ENCODE measurements around the gene TMEM231.
"Not testable (repeated sequence)": the region's sequence is repeated elsewhere in the genome, so short reads cannot be mapped to it uniquely, and the experiment has no call there.

Gene TMEM231, protein sequence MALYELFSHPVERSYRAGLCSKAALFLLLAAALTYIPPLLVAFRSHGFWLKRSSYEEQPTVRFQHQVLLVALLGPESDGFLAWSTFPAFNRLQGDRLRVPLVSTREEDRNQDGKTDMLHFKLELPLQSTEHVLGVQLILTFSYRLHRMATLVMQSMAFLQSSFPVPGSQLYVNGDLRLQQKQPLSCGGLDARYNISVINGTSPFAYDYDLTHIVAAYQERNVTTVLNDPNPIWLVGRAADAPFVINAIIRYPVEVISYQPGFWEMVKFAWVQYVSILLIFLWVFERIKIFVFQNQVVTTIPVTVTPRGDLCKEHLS

DNA sequence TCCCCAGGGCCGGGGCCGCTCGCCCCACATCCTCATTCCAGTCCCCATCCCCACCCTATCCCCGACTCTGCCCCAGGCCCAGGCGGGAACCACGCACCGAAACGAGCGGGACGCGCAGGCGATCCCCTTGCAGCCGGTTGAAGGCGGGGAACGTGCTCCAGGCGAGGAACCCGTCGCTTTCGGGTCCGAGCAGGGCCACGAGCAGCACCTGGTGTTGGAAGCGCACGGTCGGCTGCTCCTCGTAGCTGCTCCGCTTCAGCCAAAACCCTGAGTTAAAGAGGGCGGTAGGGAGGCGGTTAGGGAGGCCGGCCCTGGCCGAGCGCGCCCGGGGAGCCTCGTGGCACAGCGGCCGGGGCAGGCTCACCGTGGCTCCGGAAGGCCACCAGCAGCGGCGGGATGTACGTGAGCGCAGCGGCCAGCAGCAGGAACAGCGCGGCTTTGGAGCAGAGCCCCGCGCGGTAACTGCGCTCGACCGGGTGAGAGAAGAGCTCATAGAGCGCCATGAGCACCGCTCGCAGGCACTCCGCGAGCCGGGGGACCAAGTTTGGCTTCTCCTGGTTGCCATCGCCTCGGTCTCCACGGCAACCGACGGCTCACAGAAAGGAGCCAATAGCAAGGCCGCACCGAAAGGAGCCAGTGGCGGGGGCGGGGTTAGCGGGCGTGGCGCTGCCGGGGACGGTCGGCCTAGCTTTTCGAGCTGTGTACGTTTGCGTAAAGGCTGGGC, at the start of gene TMEM231:
Gene TMEM231 (minus strand): TSS at position 546 of the 724 bp plus-strand sequence. CDS start 43 bp downstream, at position 503.
- TF ChIP-seq GATA1 (IDR thresholded peaks at IDR 0.05; ENCODE audit: low read depth, low read length) (no peak), POLR2A (IDR thresholded peaks at IDR 0.05; ENCODE audit: low read length) (peak; percentile 64)
- DNase-seq, result peak; percentile 96 to 97

DNA sequence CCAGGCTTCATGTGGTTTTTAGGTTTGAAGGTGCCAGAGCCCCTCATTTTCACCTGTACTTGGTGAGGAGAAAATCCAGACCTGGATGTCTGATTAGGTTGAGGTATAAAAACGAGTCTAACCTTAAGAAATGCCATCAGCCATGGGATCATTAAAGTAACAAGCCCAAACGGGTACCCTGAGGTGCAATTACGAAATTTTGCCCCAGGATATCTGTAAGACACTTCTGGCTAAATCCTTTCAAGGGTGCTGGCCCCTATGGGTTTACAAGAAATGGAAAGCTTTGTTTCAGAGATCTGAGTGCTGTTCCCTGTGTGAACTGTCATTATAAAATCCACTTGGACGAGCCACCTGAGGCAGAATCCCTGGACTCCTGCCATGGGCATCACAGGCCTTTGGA, 47.2 kb upstream of the TMEM231 start:
- no peak for TF ChIP-seq POLR2A (IDR thresholded peaks at IDR 0.05; ENCODE audit: low read length)
- TF ChIP-seq GATA1 (IDR thresholded peaks at IDR 0.05; ENCODE audit: low read depth, low read length), result no peak
- DNase-seq, result no peak

DNA sequence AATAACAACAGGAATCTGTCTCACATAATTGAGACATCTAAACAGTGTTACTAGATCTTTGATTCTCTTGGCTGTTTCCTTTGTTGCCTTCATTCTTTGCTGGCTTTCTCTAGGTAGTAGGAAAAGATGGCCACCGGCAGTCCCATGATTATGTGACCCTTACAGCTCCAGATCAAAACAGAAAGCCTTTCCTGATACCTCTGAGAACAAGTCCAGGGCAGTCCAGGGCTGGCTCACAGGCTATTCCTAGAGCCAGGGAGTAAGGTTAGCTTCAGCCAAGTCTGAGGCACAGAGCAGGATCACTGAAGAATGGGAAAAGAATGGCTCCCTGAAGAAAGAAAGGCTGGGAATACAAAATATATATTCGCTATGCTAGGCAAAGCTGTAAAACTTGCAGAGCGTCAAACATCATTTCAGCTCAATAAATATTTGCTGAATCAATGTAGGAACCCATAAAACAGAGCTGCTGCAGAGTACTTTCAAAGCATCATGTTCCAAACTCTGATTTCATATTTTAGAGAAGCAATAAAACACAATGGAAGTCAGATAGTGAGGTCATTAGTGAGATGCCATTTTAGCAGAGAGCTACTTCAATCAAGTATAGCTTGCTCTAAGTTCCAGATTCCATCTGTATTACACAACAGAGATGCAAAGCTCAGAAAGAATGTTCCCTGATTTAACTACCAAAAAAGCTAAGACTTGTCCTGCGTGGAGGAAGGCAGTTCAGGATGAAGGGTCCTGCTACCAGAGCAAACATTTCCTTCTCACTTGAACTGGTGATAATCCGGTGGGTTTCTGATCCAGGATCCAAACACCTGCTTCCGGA, 43.6 kb upstream of the TMEM231 start:
- TF ChIP-seq GATA1 (IDR thresholded peaks at IDR 0.05; ENCODE audit: low read depth, low read length), result no peak
- no peak for TF ChIP-seq POLR2A (IDR thresholded peaks at IDR 0.05; ENCODE audit: low read length)
- DNase-seq, result no peak

DNA sequence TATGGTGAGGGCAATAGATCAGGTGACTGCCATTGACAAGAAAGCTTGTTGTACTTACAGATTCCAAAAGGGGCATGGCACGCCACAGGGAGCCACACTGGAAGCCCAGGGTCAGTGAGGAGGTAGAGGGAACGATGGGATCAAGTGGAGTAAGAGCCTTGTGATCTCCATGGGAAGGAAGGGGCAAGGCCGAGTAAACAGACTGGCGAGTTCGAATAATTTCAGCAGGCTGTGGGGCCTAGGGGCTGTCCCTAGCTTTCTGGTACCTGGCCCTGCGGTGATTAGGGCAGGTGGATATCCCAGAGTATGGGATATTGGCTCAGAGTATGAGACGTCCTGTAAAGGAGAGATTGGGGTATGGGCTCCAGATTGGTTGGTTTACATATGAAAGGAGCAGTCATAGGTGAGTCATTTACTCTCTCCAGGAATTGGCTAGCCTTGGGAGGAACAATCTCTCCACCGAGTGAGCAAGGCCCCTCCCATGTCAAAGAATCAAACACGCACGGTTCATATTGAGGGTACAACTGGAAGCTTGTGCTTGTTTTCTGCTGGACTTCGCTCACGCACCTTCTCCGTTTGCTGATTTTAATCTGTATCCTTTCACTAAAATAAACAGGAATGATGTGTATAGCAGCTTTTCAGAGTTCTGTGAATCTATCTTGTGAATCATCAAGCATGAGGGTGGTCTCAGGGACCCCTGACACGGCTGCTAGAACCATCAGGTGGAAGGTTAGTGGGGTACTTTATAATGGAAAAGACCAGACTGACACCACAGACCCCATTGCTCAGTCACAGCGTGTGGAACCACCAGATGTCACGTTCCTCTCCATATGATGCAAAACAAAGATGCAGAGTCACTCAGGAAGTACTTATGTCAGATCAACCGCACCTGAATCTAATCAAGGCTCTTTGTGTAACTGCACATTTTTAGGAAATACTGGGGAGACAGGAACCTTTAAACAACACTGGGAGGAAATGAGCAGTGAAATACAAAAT, 38.1 kb upstream of the TMEM231 start:
- DNase-seq, result peak in 1 of 2 experiments; percentile 33
- TF ChIP-seq POLR2A (IDR thresholded peaks at IDR 0.05; ENCODE audit: low read length) (no peak), GATA1 (IDR thresholded peaks at IDR 0.05; ENCODE audit: low read depth, low read length) (no peak)

DNA sequence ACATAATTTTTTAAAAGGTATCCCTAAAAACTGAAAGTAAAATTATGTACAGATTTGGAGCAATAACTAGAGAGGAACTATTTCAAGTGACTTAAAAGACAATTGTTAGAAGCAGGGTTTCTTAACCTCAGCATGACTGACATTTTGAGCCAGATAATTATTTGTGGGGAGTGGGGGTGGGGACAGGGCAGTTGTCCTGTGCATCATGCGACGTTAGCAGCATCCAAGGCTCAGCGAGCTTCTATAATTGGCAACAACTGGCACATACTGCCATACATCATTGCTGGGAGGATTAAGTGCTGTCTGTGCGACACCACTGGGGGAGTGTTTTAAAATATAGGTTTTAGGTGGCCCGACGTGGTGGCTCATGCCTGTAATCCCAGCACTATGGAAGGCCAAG, 37.3 kb upstream of the TMEM231 start:
- DNase-seq, result no peak
- TF ChIP-seq GATA1 (IDR thresholded peaks at IDR 0.05; ENCODE audit: low read depth, low read length) (no peak), POLR2A (IDR thresholded peaks at IDR 0.05; ENCODE audit: low read length) (no peak)

DNA sequence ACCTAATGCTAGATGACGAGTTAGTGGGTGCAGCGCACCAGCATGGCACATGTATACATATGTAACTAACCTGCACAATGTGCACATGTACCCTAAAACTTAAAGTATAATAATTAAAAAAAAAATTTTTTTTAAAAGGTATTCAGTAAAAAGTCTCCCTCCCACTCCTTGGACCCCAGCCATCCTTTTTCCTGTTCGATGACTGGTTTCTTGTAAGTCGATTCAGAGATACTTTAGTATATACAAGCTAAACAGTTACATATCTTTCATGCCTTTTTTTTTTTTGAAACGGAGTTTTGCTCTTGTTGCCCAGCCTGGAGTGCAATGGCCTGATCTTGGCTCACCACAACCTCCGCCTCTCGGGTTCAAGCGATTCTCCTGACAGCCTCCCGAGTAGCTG, 35.9 kb upstream of the TMEM231 start:
- DNase-seq, result not testable (repeated sequence)

DNA sequence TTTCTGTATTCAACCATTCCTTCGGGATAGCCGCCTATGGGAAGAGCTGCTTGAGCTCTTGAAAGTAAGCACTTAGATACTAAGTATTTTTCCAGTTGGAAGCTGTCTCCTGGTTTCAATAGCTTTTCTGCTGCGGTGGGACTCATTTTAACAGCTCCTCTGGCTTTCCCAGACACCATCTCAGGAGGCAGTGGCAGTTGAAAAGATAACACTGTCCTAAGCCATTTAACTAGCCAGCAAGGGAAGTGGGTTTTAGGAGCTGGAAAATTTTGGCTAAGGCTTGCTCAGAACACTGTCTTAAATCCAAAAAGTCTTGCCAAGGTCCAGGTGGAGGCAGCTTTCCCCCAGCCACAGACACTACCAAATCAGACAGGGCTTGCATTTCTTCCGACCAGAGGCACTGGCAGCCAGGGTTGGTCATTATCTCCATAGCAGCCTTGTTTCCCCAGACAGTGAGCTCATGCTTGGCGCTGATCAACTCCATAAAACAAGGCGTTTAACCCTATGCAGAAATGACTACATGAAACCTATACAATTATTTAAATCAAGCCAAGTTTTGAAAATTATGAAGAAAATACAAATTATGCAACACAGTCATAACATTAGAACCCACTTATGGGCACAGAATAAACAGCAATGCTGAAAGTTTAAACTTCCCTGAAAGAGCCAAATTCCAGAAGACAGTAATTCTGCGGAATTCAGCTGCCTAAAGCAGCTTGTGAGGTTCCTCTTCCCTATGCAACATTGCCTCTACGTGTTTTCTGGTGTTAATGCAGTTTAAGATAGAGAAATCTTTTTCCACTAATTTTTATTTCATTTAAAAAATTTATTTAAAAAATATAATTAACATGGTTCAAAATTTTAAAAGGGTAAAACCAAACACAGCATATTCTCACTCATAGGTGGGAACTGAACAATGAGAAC, 35.1 kb upstream of the TMEM231 start:
- TF ChIP-seq GATA1 (IDR thresholded peaks at IDR 0.05; ENCODE audit: low read depth, low read length), result no peak
- TF ChIP-seq POLR2A (IDR thresholded peaks at IDR 0.05; ENCODE audit: low read length), result no peak
- DNase-seq, result peak; percentile 45 to 50

DNA sequence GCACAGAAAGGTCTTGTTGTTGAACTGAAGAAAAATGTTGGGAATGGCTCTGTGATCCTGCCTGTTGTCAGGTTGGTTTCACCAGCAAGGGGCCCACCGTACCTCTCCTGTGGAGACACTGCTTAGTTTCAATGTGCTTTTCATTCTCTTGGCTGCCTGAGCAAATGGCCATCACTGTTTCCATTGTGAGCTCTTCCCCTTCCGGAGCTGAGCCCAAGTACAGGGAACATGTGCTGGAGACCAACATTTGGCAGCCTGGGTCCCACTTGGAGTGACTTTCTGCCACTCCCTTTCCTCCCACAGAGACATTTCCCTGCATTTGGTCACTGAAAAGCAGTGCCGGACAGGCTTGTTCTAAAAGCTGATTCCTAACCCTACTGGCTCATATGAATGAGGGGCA, 33.3 kb upstream of the TMEM231 start:
- no peak for TF ChIP-seq POLR2A (IDR thresholded peaks at IDR 0.05; ENCODE audit: low read length)
- TF ChIP-seq GATA1 (IDR thresholded peaks at IDR 0.05; ENCODE audit: low read depth, low read length), result no peak

DNA sequence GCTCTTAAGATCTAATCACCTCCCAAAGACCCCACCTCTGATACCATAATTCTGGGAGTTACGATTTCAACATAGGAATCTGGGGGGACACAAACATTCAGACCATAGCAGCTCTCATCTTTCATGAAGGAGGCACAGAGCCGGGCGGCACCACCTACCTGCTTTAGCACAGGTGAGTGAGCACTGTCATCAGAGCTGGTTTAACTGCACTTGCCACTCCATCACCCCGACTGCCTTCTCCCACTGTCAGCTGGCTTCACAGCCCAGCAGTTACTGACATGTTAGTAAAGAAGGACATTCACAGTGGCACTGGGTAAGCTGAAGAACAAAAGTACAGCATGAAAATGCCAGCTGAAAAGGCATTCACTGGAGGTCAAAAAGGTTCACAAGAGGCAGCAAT, 32.7 kb upstream of the TMEM231 start:
- no peak for DNase-seq
- TF ChIP-seq GATA1 (IDR thresholded peaks at IDR 0.05; ENCODE audit: low read depth, low read length), result no peak

More for the DNA sequence above, 33.3 kb upstream of the TMEM231 start:
- DNase-seq, result no peak

DNA sequence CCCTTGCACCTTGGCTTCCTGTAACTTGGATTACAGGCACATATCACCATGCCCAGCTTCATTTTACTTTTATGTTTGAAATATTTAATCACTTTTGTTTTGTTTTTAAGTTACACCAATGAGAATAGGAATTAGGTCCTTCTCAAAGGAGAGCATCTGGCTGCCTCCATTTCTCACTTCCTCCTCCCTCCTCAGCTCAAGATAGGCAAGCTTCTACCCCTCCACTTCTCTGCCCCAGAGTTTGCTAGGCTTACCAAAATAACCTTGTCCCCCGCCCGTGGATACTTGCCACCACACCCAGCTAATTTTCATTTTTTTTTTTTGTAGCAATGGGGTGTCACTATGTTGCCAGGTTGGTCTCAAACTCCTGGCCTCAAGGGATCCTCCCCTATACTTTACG, 28.1 kb upstream of the TMEM231 start:
- no peak for DNase-seq
- TF ChIP-seq POLR2A (IDR thresholded peaks at IDR 0.05; ENCODE audit: low read length) (no peak), GATA1 (IDR thresholded peaks at IDR 0.05; ENCODE audit: low read depth, low read length) (no peak)

DNA sequence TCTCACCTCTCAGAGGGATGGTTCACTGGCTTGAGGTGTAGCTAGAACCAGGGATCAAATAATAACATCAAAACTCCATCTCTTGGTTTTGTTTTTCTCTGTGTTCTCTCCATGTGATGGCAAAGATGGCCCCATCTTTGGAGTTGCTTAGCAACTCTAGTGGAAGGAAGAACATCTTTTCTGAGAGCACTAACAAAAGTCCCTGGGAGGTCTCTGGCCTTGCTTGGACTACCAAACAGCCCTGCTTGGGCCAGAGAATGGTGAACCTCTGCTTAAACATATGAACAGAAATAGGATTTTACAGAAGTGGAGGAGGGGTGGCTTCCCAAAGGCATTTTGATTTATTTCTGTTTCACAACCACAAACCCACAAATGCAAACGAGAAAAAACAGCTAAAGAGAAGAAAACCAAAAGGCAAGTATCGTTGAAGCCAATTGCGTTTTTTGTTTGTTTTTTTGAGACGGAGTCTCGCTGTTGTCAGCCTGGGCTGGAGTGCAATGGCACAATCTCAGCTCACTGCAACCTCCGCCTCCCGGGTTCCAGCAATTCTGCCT, 23.3 kb upstream of the TMEM231 start:
- no peak for DNase-seq
- TF ChIP-seq GATA1 (IDR thresholded peaks at IDR 0.05; ENCODE audit: low read depth, low read length), result no peak
- no peak for TF ChIP-seq POLR2A (IDR thresholded peaks at IDR 0.05; ENCODE audit: low read length)

DNA sequence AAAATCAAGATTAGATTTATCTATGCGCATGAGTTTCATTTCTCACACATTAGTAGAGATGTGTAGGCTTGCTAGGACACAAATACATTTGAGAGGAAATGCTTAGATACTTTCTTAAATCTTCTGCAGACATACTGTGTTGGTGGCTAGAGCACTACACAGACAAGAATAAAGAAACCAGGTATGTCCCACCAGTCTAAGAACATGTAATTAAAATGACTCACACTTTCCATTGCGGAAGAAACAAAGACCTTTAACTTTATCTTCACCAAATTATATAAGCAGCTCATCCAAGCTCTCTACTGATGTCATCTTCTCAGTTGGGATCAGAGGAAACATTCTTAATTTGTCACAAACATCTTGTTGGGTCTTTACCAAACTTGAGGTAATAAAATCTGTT, 22.7 kb upstream of the TMEM231 start:
- no peak for TF ChIP-seq POLR2A (IDR thresholded peaks at IDR 0.05; ENCODE audit: low read length)
- TF ChIP-seq GATA1 (IDR thresholded peaks at IDR 0.05; ENCODE audit: low read depth, low read length), result no peak
- peak in 1 of 2 experiments; percentile 55 for DNase-seq

Data from erythroblast (primary cell).